Mesenteric fat pad (tissue), 1 donor: Measurements from ENCODE around the gene RDH16. TPM values are rescaled to one million over a fixed set of nuclear protein-coding genes. Genes with fewer than 3 reads are reported as not detected.
"Not testable (repeated sequence)": the region's sequence is repeated elsewhere in the genome, so short reads cannot be mapped to it uniquely, and the experiment has no call there.

Source experiments
- DNase-seq: peaks from one replicate; pipeline ENCODE4 v3.0.0-alpha.2; 2020; ENCODE audit warnings: low spot score
- total RNA-seq: library from RNA; stranded (reverse); fragmentation: NEBNext Ultra II Directional; extraction: Animal tissue kit (Norgen Biotek cat#: 25700); gene quantifications from one replicate; pipeline ENCODE4 v1.2.1, GENCODE V29; 2021
- donor health status: DM: yes; HTN: yes; CAD: no.

Gene RDH16
- total RNA-seq, 1 donor from 2014 or later, result 0.35 TPM

DNA sequence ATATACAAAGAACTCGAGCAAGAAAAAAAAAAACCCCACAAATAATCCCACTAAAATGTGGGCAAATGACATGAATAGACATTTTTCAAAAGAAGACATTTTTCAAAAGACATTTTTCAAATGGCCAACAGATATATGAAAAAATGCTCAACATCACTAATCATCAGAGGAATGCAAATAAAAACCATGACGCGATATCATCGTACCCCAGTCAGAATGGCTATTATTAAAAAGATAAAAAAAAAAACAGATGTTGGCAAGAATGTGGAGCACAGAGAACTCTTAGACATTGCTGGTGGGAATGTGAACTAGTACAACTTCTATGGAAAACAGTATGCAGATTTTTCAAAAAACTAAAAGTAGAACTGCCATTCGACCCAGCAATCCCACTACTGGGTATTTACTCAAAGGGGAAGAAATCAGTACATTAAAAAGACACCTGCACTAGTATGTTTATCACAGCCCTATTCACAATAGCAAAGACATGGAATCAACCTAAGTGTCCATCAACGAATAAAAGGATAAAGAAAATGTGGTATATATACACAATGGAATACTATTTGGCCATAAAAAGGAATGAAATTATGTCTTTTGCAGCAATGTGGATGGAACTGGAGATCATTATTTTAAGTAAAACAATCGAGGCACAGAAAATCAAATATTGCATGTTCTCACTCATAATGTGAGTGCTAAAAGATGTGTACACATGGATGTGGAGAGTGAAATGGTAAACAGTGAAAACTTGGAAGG, 32.6 kb upstream of the RDH16 start:
- no peak for DNase-seq

GRCh38 chr12:56988207-56988739, 30.9 kb upstream of the RDH16 start:
- peak; percentile 22 for DNase-seq

DNA sequence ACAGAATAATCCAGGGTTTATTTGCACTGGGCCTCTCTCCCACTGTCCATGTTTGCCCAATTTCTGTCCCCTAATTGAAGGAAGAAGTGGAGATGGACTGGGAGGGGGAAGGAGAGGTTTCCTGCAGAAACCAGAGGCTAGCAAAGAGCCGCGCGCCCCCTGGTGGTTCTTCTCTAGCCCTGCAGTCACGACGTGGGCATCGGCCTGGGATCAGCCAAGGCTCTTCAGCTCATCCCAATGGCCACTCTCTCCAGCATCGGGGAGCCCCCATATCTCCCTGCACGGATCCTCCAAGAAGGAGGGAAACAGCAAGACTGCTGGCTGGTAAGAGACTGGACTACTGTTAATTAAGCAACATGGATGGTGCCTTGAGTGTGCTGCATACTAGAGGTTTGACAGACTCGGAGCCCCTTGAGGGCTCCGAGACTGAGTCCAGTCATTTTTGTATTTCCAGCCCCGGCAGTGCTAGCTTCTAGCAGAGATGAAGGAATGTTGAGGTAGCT, 30.2 kb upstream of the RDH16 start:
- peak; percentile 92 for DNase-seq

DNA sequence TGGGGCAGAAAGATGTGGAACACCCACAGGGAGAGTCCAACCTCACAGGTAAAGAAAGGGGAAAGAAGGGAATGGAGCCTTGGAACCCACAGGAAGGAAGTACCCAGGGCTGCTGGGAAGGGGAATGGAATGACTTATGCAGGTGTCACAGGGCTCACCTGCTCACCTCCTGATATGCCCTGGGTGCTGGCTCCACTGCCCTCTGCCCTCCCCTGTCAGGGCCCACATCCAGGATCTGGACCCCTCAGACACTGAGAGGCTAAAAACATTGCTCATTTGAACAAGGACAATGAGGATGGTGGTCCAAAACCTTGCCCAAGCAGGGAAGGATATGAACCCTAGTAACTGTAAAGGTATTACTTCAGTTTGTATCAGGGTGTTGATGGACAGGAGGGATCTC, 29.6 kb upstream of the RDH16 start:
- peak; percentile 14 for DNase-seq

- DNase-seq, result peak; percentile 87
These were observed 28.3 kb upstream of the RDH16 start for GRCh38 chr12:56985714-56986113.

DNA sequence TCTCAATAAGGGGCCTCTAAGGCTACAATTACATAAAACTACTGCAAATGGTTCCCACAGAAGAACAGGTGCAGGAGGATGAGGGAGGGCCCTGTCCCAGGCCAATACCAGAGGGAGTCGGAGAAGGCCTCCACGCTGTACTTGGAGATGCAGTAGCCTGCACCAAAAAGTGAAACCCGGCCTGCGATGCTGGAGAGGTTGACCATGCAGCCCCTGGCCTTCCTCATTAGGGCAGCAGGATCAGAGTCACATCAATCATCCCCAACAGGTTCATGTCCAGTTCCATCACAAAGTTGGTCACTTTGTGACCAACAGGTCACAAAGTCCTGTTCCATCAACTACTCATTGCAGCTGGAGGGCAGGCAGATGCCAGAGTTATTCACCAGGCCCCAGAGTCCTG, 26.0 kb upstream of the RDH16 start:
- DNase-seq, result no peak

DNA sequence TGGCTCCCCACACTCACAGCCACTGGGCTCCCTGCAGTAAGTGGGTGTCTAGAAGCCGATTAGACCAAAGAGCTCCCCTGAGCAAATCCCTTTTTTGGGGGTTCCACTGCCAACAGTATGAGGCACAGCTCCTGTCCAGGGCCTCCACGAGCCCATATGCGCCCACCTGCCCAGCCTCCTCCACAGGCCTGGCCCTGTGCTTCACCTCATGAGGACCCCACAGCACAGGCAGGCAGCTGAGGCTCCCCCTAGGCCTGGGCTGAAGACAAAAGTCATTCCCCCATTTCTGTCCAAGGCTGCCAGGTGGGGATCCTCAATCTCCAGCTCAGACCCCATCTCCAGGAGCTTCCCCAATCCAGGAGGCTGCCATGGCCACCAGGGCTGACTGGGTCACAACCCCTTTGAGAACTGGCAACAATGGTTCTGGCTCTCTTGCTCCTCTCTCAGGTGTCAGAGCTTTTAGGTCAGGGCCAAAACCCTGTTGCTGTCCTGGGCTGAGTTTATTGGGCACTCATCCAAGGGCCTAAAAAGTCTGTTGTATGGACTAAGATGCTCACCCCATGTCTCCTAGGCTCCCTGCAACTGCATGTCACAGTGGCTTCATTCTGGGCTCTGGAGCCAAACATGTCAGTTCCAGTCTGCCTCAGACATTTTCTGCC, 25.3 kb upstream of the RDH16 start:
- not testable (repeated sequence) for DNase-seq

GRCh38 chr12:56980941-56981530, 23.6 kb upstream of the RDH16 start:
- no peak for DNase-seq

DNA sequence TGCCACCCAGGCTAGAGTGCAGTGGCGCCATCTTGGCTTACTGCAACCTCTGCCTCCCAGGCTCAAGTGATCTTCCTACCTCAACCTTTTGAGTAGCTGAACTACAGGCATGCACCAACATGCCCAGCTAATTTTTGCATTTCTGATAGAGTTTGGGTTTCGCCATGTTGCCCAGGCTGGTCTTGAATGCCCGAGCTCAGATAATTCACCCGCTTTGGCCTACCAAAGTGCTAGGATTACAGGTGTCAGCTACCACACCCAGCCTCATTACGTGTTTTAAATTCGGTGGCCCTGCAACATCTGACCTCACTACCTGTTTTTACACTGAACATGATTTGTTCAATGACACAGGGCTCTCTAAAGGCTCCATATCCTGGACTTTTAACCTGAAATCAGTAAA, 22.9 kb upstream of the RDH16 start:
- DNase-seq, result no peak

- no peak for DNase-seq
These were observed 22.2 kb upstream of the RDH16 start for GRCh38 chr12:56979628-56980027.

- DNase-seq, result no peak
These were observed 21.2 kb upstream of the RDH16 start for GRCh38 chr12:56978397-56979138.

- DNase-seq, result not testable (repeated sequence)
These were observed 20.0 kb upstream of the RDH16 start for GRCh38 chr12:56977361-56977760.

DNA sequence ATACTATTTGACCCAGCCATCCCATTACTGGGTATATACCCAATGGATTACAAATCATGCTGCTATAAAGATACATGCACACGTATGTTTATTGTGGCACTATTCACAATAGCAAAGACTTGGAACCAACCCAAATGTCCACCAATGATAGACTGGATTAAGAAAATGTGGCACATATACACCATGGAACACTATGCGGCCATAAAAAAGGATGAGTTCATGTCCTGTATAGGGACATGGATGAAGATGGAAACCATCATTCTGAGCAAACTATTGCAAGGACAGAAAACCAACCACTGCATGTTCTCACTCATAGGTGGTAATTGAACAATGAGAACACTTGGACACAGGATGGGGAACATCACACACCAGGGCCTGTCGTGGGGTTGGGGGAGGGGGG, 16.8 kb upstream of the RDH16 start:
- not testable (repeated sequence) for DNase-seq

- DNase-seq, result not testable (repeated sequence)
These were observed 11.5 kb upstream of the RDH16 start for GRCh38 chr12:56968910-56969309.

DNA sequence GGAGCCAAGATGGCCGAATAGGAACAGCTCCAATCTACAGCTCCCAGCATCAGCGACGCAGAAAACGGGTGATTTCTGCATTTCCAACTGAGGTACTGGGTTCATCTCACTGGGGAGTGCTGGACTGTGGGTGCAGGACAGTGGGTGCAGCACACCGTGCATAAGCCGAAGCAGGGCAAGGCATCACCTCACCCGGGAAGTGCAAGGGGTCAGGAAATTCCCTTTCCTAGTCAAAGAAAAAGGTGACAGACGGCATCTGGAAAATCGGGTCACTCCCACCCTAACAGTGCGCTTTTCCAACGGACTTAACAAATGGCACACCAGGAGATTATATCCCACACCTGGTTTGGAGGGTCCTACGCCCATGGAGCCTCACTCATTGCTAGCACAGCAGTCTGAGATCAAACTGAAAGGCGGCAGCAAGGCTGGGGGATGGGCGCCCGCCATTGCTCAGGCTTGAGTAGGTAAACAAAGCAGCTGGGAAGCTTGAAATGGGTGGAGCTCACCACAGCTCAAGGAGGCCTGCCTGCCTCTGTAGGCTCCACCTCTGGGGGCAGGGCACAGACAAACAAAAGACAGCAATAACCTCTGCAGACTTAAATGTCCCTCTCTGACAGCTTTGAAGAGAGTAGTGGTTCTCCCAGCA, 8.7 kb upstream of the RDH16 start:
- not testable (repeated sequence) for DNase-seq

DNA sequence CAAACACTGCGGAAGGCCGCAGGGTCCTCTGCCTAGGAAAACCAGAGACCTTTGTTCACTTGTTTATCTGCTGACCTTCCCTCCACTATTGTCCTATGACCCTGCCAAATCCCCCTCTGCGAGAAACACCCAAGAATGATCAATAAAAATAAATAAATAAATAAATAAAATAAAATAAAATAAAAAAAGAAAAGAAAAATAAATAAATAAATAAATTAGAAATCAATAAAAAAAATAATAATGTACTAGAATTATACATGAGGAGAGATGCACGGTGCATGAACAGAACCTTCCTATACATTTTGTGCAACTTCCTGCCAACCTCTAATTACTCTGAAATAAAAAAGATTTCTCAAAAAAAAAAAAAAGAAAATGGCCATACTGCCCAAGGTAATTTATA, 7.7 kb upstream of the RDH16 start:
- DNase-seq, result not testable (repeated sequence)

GRCh38 chr12:56963557-56963956, 6.1 kb upstream of the RDH16 start:
- DNase-seq, result not testable (repeated sequence)

DNA sequence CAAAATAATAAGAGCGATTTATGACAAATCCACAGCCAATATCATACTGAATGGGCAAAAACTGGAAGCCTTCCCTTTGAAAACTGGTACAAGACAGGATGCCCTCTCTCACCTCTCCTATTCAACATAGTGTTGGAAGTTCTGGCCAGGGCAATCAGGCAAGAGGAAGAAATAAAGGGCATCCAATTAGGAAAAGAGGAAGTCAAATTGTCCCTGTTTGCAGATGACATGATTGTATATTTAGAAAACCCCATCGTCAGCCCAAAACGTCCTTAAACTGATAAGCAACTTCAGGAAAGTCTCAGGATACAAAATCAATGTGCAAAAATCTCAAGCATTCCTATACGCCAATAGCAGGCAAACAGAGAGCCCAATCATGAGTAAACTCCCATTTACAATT, 4.8 kb upstream of the RDH16 start:
- DNase-seq, result not testable (repeated sequence)

GRCh38 chr12:56958422-56958821, 1.0 kb upstream of the RDH16 start:
- no peak for DNase-seq

GRCh38 chr12:56955631-56956256, 1.7 kb downstream of the RDH16 start:
- no peak for DNase-seq
